Measurements from ENCODE around the gene TGFBR2. TPM values are rescaled to one million over a fixed set of nuclear protein-coding genes. Genes with fewer than 3 reads are reported as not detected.

Gene TGFBR2
- total RNA-seq, 1 experiment from 2014 or later: 22.5 TPM

- RAD21 ChIA-PET (ENCODE audit: low non-redundant PET in 1 of 2, low total read pairs in 2 of 2, uncharacterized antibody in 2 of 2, unreplicated experiment in 2 of 2): no interaction called here
- Histone ChIP-seq H2AFZ (ENCODE audit: low read depth, low read length, poor library complexity, severe bottlenecking) (no peak overlapping the region), H3K9me2 (ENCODE audit: insufficient read depth) (no peaks in the 10 kb centered on the region), H3K79me2 (ENCODE audit: insufficient read depth, low read length) (peaks cover 71% of the 10 kb centered on the region), H4K20me1 (ENCODE audit: insufficient read depth) (peaks cover 5% of the 10 kb centered on the region), H3K4me1 (ENCODE audit: control insufficient read depth in 1 of 2, insufficient read depth in 2 of 2, low read length in 2 of 2) (peaks cover 64 to 80% of the 10 kb centered on the region in 2 experiments), H3K36me3 (ENCODE audit: control insufficient read depth in 1 of 2, insufficient read depth in 2 of 2, low read length in 2 of 2) (0 out of 4 replicates have a peak, but pooled peaks cover 0 to 7% of the 10 kb centered on the region in 2 experiments), H3K4me3 (replicated peaks in 1 of 2; ENCODE audit: low read depth in 1 of 2, low read length in 2 of 2) (peak overlapping the region; percentile 60 to 76), H3K27me3 (ENCODE audit: insufficient read depth, low read length) (no peaks in the 10 kb centered on the region), H3K9ac (ENCODE audit: low read length) (peak overlapping the region; percentile 90), H3K27ac (ENCODE audit: low read depth, low read length) (peak overlapping the region; percentile 79), H3K4me2 (ENCODE audit: low read length) (peak overlapping the region; percentile 85), H3K9me3 (ENCODE audit: control insufficient read depth in 1 of 2, insufficient read depth in 1 of 2, low read depth in 1 of 2, low read length in 2 of 2) (no peaks in the 10 kb centered on the region)
- intact Hi-C loops (cut with micrococcal nuclease): loop anchor here (5.0 kb wide), 3 partner anchors 49 to 321 kb away; no protein-coding TSS in a partner anchor
- TF ChIP-seq EGR1 (IDR thresholded peaks at IDR 0.05; ENCODE audit: low read depth): no peak
- no peak for TF ChIP-seq MAX (IDR thresholded peaks at IDR 0.05)
- TF ChIP-seq CBX3 (IDR thresholded peaks at IDR 0.05; ENCODE audit: low read depth): no peak
- no peak for TF ChIP-seq RAD21 (IDR thresholded peaks at IDR 0.05; ENCODE audit: low read depth)
- no peak for TF ChIP-seq ZBTB33 (IDR thresholded peaks at IDR 0.05; ENCODE audit: extremely low read depth, insufficient replicate concordance, low read length)
- no peak for TF ChIP-seq REST (IDR thresholded peaks at IDR 0.05; ENCODE audit: low read depth)
- TF ChIP-seq SIN3A (IDR thresholded peaks at IDR 0.05; ENCODE audit: low read depth): no peak
- TF ChIP-seq ATF3 (IDR thresholded peaks at IDR 0.05): no peak
- TF ChIP-seq ZNF274 (IDR thresholded peaks at IDR 0.05; ENCODE audit: low read depth, low read length): no peak
- no peak for TF ChIP-seq SRF (IDR thresholded peaks at IDR 0.05; ENCODE audit: low read depth)
- TF ChIP-seq POLR2A (IDR thresholded peaks at IDR 0.05; ENCODE audit: borderline replicate concordance, extremely low read depth, insufficient read depth, insufficient read length): no peak
- DNase-seq (ENCODE audit: low read depth, low spot score) (no peak), ATAC-seq (no peak)
- POLR2A ChIA-PET: no interaction called here
- CTCF ChIA-PET: no interaction called here
- TSS peak; percentile 36 for BruUV-seq (replicated peaks)
Measured at GRCh38 chr3:30608598-30608947, 2.2 kb downstream of the TGFBR2 start.
